Lower lobe of right lung (tissue), 2 donors: Measurements from ENCODE around the gene CACNA1C. TPM values are rescaled to one million over a fixed set of nuclear protein-coding genes. Genes with fewer than 3 reads are reported as not detected.
"Not testable (repeated sequence)": the region's sequence is repeated elsewhere in the genome, so short reads cannot be mapped to it uniquely, and the experiment has no call there.

ENCODE experiments used
- ATAC-seq, 2 donors: fragments of 200-7000 bp; cut with Tn5 transposase; one replicate each; pipeline ENCODE4 v1.9.1; 2020 to 2022; ENCODE audit warnings: mild to moderate bottlenecking in 2 of 2, moderate library complexity in 2 of 2
- DNase-seq: peaks from one replicate; pipeline ENCODE4 v3.0.0-alpha.2; 2020
- H3K27ac ChIP-seq: fragments of 200-600 bp; one replicate; pipeline ENCODE4 v1.8.0; 2022
- H3K27me3 ChIP-seq: fragments of 200-600 bp; one replicate; pipeline ENCODE4 v1.8.0; 2022; ENCODE audit warnings: low read depth
- H3K36me3 ChIP-seq: fragments of 200-600 bp; one replicate; pipeline ENCODE4 v1.8.0; 2022; ENCODE audit warnings: mild to moderate bottlenecking
- H3K4me1 ChIP-seq: fragments of 200-600 bp; one replicate; pipeline ENCODE4 v1.8.0; 2022
- H3K4me3 ChIP-seq: fragments of 200-600 bp; one replicate; pipeline ENCODE4 v1.8.0; 2022; ENCODE audit warnings: mild to moderate bottlenecking
- H3K9me3 ChIP-seq: fragments of 200-600 bp; one replicate; pipeline ENCODE4 v1.8.0; 2022
- intact Hi-C: fragments of 100-400 bp; cut with DNase I; formaldehyde crosslinking; loops from one replicate; pipeline ENCODE4 v1.11.0; 2022
- total RNA-seq: library from RNA; stranded (reverse); fragmentation: NEBNext Ultra II Directional; extraction: Animal tissue kit (Norgen Biotek cat#: 25700); gene quantifications from one replicate; pipeline ENCODE4 v1.2.1, GENCODE V29; 2021
- TF ChIP-seq, protein P1 (sequence below): fragments of 200-600 bp; IDR thresholded peaks from one replicate; pipeline ENCODE4 v1.8.0; 2022; ENCODE audit warnings: antibody characterized with exemption, mild to moderate bottlenecking
- donor health status: DM: no; HTN: yes; CAD: no; lungs with severe emphysema.

Gene CACNA1C
- total RNA-seq, 1 donor from 2014 or later, result 8.4 TPM

DNA sequence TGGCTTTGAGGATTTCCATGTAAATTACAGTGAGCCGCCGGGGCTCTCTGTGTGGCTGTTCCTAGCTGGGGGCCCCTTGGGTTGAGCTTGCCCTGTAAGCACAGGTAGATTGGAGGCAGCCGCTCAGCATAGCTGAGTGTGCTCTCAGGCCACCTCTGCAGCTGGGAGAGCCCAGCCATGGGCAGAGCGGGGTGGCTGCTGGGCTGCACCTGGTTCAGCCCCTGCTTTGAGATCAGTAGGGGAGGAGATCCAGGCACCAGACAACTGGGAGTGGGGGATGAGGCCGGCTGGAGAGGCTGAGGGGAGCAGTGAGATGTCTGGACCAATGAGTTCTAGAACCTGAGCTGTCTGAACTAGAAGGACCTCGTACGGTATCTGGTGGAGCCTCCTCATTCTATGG, 44.8 kb downstream of the CACNA1C start:
- ATAC-seq (no peak), DNase-seq (no peak)
- Histone ChIP-seq H3K27ac (no peak overlapping the region), H3K27me3 (peaks cover 3% of the 10 kb centered on the region), H3K4me1 (peaks cover 10% of the 10 kb centered on the region), H3K36me3 (no peaks in the 10 kb centered on the region), H3K4me3 (no peak overlapping the region), H3K9me3 (no peaks in the 10 kb centered on the region)
- TF ChIP-seq, protein P1, sequence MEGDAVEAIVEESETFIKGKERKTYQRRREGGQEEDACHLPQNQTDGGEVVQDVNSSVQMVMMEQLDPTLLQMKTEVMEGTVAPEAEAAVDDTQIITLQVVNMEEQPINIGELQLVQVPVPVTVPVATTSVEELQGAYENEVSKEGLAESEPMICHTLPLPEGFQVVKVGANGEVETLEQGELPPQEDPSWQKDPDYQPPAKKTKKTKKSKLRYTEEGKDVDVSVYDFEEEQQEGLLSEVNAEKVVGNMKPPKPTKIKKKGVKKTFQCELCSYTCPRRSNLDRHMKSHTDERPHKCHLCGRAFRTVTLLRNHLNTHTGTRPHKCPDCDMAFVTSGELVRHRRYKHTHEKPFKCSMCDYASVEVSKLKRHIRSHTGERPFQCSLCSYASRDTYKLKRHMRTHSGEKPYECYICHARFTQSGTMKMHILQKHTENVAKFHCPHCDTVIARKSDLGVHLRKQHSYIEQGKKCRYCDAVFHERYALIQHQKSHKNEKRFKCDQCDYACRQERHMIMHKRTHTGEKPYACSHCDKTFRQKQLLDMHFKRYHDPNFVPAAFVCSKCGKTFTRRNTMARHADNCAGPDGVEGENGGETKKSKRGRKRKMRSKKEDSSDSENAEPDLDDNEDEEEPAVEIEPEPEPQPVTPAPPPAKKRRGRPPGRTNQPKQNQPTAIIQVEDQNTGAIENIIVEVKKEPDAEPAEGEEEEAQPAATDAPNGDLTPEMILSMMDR, result no peak
- intact Hi-C loops, result no loop called here

DNA sequence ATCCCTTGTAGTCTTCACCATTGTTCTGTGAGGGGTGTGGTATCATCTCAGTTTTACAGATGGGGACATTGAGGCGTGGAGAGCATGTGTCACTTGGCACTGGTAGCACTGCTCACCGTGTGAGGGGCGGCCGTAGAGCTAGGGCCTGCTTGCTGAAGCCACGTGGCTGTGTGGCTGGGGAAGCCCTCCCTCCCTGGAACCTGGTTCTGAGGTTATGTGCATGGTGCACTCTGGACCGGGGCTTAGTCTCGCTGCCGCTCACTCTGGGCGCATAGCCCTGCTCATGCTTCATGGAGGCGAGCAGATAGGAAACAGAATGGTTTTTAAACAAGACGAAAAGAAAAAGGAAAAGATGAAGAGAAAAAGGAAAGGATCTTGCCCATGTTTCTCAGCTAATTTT, 46.1 kb downstream of the CACNA1C start:
- ATAC-seq (no peak), DNase-seq (no peak)
- intact Hi-C loops, result no loop called here
- TF ChIP-seq, protein P1, result no peak
- Histone ChIP-seq H3K9me3 (no peaks in the 10 kb centered on the region), H3K27ac (no peak overlapping the region), H3K4me1 (peaks cover 10% of the 10 kb centered on the region), H3K27me3 (peaks cover 3% of the 10 kb centered on the region), H3K36me3 (no peaks in the 10 kb centered on the region), H3K4me3 (no peak overlapping the region)

DNA sequence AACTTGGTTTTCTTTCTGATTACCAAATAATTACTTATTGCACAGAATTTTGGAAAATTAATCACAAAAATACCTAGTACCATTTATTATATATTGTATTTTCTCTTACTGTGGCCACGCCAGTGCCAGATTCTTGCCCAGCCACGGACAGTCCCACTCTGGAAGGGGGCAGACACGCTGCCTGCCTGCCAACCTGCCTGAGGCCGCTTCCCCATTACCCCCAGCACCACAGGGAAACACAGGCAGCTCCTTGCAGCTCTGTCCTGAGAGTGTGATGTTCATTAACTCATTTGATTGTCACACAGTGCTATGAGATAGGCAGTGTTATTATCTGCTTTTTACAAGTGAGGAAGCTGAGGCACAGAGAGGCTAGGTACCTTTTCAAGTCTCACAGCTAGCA, 46.8 kb downstream of the CACNA1C start:
- Histone ChIP-seq H3K4me3 (no peak overlapping the region), H3K27ac (no peak overlapping the region), H3K9me3 (no peaks in the 10 kb centered on the region), H3K27me3 (peaks cover 3% of the 10 kb centered on the region), H3K4me1 (peaks cover 2% of the 10 kb centered on the region), H3K36me3 (no peaks in the 10 kb centered on the region)
- DNase-seq, result no peak
- no peak for ATAC-seq
- TF ChIP-seq, protein P1, result no peak
- intact Hi-C loops, result no loop called here

DNA sequence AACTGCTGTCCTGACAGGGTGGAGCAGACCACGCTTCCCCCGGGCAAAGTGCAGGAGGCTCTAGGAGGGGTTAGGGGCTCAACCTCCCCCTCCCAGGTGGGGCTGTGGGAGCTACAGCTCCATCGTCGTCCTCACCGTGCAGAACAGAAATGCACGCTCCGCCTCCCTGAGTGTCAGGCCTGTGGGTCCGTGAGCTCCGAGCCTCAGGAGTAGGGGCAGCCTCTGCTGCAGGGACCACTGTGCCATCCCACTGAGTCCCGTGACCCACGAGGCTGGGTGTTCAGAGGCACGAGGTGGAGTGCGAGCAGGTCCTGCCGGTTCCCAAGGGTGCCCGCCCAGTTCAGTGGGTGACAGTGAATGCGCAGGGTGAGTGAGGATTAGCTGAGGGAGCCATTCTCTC, 48.6 kb downstream of the CACNA1C start:
- ATAC-seq, result no peak
- no peaks in the 10 kb centered on the region for H3K9me3 ChIP-seq
- intact Hi-C loops, result no loop called here
- TF ChIP-seq, protein P1, result no peak
- no peak overlapping the region for H3K27ac ChIP-seq
- no peak for DNase-seq
- no peaks in the 10 kb centered on the region for H3K4me1 ChIP-seq
- no peak overlapping the region for H3K4me3 ChIP-seq
- no peaks in the 10 kb centered on the region for H3K36me3 ChIP-seq
- peaks cover 3% of the 10 kb centered on the region for H3K27me3 ChIP-seq

DNA sequence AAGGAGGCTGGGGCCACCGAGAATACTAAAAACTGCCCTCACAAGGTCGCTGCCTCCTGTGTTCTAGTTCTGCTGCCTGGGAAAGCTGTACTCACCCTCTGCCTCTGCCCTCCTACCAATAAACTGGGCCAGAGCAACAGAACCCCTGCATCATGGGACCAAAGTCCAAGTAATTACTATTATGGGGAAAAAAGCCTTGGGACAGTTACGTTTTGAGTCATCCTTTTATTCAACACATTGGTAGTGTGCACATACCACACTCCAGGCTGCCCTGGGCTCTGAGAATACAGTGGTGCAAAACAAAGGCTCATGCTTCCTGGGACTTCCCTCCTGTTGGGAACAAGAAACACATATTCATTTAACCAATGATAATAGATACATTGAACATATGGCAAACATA, 49.0 kb downstream of the CACNA1C start:
- intact Hi-C loops, result no loop called here
- Histone ChIP-seq H3K9me3 (no peaks in the 10 kb centered on the region), H3K36me3 (no peaks in the 10 kb centered on the region), H3K27me3 (peaks cover 3% of the 10 kb centered on the region), H3K27ac (no peak overlapping the region), H3K4me3 (no peak overlapping the region), H3K4me1 (no peaks in the 10 kb centered on the region)
- no peak for DNase-seq
- ATAC-seq, result no peak
- TF ChIP-seq, protein P1, result no peak

DNA sequence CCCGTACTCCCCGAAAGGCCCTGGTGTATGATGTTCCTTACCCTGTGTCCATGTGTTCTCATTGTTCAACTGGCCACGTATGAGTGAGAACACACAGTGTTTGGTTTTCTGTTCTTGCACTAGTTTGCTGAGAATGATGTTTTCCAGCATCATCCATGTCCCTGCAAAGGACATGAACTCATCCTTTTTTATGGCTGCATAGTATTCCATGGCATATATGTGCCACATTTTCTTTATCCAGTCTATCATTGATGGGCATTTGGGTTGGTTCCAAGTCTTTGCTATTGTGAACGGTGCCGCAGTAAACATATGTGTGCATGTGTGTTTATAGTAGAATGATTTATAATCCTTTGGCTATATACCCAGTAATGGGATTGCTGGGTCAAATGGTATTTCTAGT, 49.9 kb downstream of the CACNA1C start:
- H3K4me1 ChIP-seq, intact Hi-C loops, H3K4me3 ChIP-seq, H3K36me3 ChIP-seq, H3K27me3 ChIP-seq, ATAC-seq, H3K9me3 ChIP-seq, DNase-seq, H3K27ac ChIP-seq: not testable (repeated sequence)

DNA sequence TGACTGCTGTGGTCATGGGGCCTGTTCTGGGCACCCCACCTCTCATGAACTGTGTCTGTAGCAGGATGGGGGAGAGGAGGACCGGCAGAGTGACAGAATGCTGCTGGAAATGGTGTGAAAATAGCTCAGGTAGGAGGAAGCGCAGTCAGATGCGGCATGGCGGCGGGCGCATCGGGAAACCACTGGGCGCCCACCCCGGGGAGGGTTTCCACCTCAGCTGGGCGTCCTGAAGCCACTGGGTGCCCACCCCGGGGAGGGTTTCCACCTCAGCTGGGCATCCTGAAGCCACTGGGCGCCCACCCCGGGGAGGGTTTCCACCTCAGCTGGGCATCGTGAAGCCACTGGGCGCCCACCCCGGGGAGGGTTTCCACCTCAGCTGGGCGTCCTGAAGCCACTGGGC, 52.6 kb downstream of the CACNA1C start:
- H3K4me3 ChIP-seq, H3K27me3 ChIP-seq, H3K27ac ChIP-seq, H3K9me3 ChIP-seq, DNase-seq, ATAC-seq, H3K4me1 ChIP-seq, intact Hi-C loops, H3K36me3 ChIP-seq: not testable (repeated sequence)
